ENCODE measurements around the gene PIP5K1C.

The PIP5K1C gene

GRCh38 chr19:3638208-3639193 is 61.8 kb downstream of the PIP5K1C start:
- H3K27me3 ChIP-seq (ENCODE audit: low read length): no peaks in the 10 kb centered on the region
- H3K9ac ChIP-seq (ENCODE audit: low read length): no peak overlapping the region
- no peak overlapping the region for H3K27ac ChIP-seq (ENCODE audit: low read depth, low read length)
- no peaks in the 10 kb centered on the region for H3K9me3 ChIP-seq (ENCODE audit: insufficient read depth, low read length)
- H2AFZ ChIP-seq (ENCODE audit: low read depth, low read length, severe bottlenecking): no peak overlapping the region
- H3K79me2 ChIP-seq (ENCODE audit: insufficient read depth, low read length): no peaks in the 10 kb centered on the region
- H3K4me3 ChIP-seq (ENCODE audit: insufficient read depth, low read length, poor library complexity, severe bottlenecking): no peak overlapping the region
- TF ChIP-seq CTCF (IDR thresholded peaks at IDR 0.05; ENCODE audit: insufficient read depth, low read length, poor library complexity, severe bottlenecking): no peak
- TF ChIP-seq EZH2phosphoT487 (conservative IDR thresholded peaks at IDR 0.05; ENCODE audit: low read length): no peak
- no peaks in the 10 kb centered on the region for H3F3A ChIP-seq (ENCODE audit: insufficient read depth)
- H3K9me2 ChIP-seq (replicated peaks; ENCODE audit: insufficient read depth, low read length): no peaks in the 10 kb centered on the region
- H3K4me2 ChIP-seq (ENCODE audit: low read depth, low read length, poor library complexity, severe bottlenecking): no peak overlapping the region
- H4K20me1 ChIP-seq (ENCODE audit: low read depth, low read length): no peaks in the 10 kb centered on the region
- H3K36me3 ChIP-seq (ENCODE audit: low read length): no peaks in the 10 kb centered on the region

GRCh38 chr19:3637621-3638020 is 62.6 kb downstream of the PIP5K1C start:
- no peak overlapping the region for H3K27ac ChIP-seq (ENCODE audit: low read depth, low read length)
- no peaks in the 10 kb centered on the region for H3F3A ChIP-seq (ENCODE audit: insufficient read depth)
- H3K9me3 ChIP-seq (ENCODE audit: insufficient read depth, low read length): no peaks in the 10 kb centered on the region
- H3K79me2 ChIP-seq (ENCODE audit: insufficient read depth, low read length): no peaks in the 10 kb centered on the region
- no peak overlapping the region for H3K4me3 ChIP-seq (ENCODE audit: insufficient read depth, low read length, poor library complexity, severe bottlenecking)
- no peak overlapping the region for H3K9ac ChIP-seq (ENCODE audit: low read length)
- no peaks in the 10 kb centered on the region for H3K27me3 ChIP-seq (ENCODE audit: low read length)
- H4K20me1 ChIP-seq (ENCODE audit: low read depth, low read length): no peaks in the 10 kb centered on the region
- H3K9me2 ChIP-seq (replicated peaks; ENCODE audit: insufficient read depth, low read length): no peaks in the 10 kb centered on the region
- no peak overlapping the region for H2AFZ ChIP-seq (ENCODE audit: low read depth, low read length, severe bottlenecking)
- H3K36me3 ChIP-seq (ENCODE audit: low read length): no peaks in the 10 kb centered on the region
- no peak overlapping the region for H3K4me2 ChIP-seq (ENCODE audit: low read depth, low read length, poor library complexity, severe bottlenecking)
- TF ChIP-seq EZH2phosphoT487 (conservative IDR thresholded peaks at IDR 0.05; ENCODE audit: low read length): no peak
- TF ChIP-seq CTCF (IDR thresholded peaks at IDR 0.05; ENCODE audit: insufficient read depth, low read length, poor library complexity, severe bottlenecking): no peak

- TF ChIP-seq EZH2phosphoT487 (conservative IDR thresholded peaks at IDR 0.05; ENCODE audit: low read length) (no peak), CTCF (IDR thresholded peaks at IDR 0.05; ENCODE audit: insufficient read depth, low read length, poor library complexity, severe bottlenecking) (no peak)
- Histone ChIP-seq H3K27ac (ENCODE audit: low read depth, low read length) (no peak overlapping the region), H3K27me3 (ENCODE audit: low read length) (no peaks in the 10 kb centered on the region), H3K9me2 (replicated peaks; ENCODE audit: insufficient read depth, low read length) (no peaks in the 10 kb centered on the region), H3F3A (ENCODE audit: insufficient read depth) (no peaks in the 10 kb centered on the region), H3K36me3 (ENCODE audit: low read length) (no peaks in the 10 kb centered on the region), H3K4me3 (ENCODE audit: insufficient read depth, low read length, poor library complexity, severe bottlenecking) (no peak overlapping the region), H3K79me2 (ENCODE audit: insufficient read depth, low read length) (no peaks in the 10 kb centered on the region), H3K9me3 (ENCODE audit: insufficient read depth, low read length) (no peaks in the 10 kb centered on the region), H3K9ac (ENCODE audit: low read length) (no peak overlapping the region), H3K4me2 (ENCODE audit: low read depth, low read length, poor library complexity, severe bottlenecking) (no peak overlapping the region), H2AFZ (ENCODE audit: low read depth, low read length, severe bottlenecking) (no peak overlapping the region), H4K20me1 (ENCODE audit: low read depth, low read length) (no peaks in the 10 kb centered on the region)
These were observed 63.3 kb downstream of the PIP5K1C start for GRCh38 chr19:3636962-3637361.
